H54 (cell line): ENCODE data around the gene LCLAT1.

ENCODE experiments used
- DNase-seq: peaks from one replicate; pipeline ENCODE4 v3.0.0; 2011; ENCODE audit warnings: low spot score, mixed read lengths; ENCODE audit not compliant: insufficient read length
- FAIRE-seq: peaks from 3 replicates; lab custom pipeline; 2011; peaks lifted over from hg19 to GRCh38; lab: Jason Lieb, UNC
- POLR2A ChIP-seq: IDR thresholded peaks from 2 replicates; pipeline ENCODE4 v1.6.1; 2011; ENCODE audit warnings: low read depth, mild to moderate bottlenecking, low read length

The LCLAT1 gene

DNA sequence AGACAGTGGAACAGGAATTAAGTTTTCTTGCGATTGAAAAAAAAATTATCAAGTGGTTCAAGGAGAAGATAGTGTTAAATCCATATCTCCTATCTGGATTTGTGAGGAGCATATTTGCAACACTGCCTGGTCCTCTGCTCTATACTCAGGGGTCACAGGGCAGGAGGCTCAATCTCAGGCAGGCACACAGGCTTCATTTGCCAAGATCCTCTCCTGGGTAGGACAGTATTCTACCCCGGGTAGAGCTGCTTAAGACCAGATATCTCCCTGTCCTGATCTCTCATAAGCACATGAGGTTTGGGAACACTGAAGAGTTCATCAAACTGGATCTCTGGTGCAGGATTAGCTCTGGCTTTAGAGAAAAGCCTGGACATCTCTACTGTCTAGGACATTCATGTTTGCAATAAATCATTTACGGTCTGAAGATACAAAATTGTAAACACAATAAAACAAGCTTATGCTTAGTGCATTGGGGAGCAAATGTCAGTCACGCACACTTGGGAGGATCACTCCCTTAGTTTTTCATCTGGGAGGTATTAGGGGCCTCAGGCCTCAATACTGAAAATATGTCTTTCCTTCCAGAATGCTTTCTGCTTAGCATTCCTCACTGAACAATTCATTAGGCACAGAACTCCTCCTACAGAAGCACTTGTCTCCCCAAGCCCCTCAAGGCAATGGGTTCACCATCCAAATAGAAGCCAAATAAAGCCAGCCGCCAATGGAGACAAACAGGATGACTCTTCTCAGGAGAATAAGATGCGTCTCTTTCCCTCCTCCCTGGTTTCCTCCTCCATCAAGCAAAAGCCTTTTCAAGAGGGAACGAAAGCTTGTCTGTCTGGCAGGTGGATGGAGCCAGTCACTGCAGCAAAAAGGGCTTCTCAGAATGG is 34.1 kb upstream of the LCLAT1 start:
- no peak for FAIRE-seq
- no peak for TF ChIP-seq POLR2A
- no peak for DNase-seq

DNA sequence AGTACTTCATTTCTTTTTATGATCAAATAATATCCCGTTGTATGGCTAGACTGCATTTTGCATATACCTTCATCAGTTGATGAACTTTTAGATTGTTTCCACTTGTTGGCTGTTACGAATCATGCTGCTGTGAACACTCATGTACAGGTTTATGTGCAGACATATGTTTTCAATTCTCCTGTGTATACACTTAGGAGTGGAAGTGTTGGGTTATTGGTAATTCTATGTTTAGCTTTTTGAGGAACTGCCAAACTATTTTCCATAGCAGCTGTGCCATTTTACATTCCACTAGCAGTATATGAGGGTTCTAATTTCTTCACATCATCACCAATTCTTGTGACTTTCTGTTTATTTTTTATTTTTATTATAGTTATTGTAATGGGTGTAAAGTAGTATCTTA is 32.1 kb upstream of the LCLAT1 start:
- FAIRE-seq, result no peak
- no peak for TF ChIP-seq POLR2A

DNA sequence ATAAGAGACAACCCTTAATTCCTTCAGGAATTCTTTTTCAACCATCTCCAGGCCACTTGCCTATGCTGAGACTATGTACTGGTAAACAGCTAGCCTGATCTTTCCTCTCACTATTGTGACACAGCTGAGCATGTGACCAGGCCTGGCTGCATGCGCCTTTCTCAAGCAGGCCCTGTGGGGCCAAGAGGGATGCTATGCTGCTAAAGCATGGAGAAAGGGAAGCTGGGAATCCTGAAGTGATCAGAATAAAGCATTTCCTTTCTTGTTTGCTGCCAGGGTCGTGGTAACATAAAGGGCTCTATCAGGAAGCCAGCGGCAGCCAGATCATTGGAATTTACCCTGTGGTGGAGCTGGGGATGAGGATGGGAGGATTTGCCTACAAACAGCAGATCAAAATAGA is 29.8 kb upstream of the LCLAT1 start:
- no peak for DNase-seq
- FAIRE-seq, result no peak
- TF ChIP-seq POLR2A, result no peak

More for the DNA sequence above, 32.1 kb upstream of the LCLAT1 start:
- DNase-seq, result no peak

DNA sequence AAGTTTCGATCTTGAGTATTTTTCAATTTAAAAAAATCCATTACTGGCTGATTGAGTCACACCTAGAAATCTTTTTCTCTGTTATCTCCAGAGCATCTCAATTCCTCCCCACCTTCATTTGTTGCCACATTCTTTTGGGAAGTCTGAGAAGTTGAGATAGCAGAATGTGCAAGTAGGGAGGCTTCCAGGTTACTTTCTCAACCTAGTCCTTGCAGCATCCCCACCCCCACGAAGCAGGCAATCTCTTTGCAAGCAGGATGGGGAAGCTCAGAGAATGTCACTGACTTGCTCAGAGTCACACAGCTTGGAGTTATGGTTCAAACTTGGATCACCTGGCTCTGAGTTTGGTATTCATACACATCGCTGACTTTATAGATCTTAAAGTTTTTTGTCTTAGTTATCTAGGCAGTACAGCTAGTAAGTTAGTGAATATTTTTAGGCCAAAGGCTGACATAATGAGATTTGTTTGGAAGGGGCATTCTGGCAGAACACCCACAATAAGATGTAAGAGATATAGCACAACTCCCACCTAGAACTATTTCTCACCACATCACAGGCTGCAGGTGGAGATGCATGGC is 25.9 kb upstream of the LCLAT1 start:
- FAIRE-seq (no peak), DNase-seq (no peak)
- TF ChIP-seq POLR2A, result no peak

DNA sequence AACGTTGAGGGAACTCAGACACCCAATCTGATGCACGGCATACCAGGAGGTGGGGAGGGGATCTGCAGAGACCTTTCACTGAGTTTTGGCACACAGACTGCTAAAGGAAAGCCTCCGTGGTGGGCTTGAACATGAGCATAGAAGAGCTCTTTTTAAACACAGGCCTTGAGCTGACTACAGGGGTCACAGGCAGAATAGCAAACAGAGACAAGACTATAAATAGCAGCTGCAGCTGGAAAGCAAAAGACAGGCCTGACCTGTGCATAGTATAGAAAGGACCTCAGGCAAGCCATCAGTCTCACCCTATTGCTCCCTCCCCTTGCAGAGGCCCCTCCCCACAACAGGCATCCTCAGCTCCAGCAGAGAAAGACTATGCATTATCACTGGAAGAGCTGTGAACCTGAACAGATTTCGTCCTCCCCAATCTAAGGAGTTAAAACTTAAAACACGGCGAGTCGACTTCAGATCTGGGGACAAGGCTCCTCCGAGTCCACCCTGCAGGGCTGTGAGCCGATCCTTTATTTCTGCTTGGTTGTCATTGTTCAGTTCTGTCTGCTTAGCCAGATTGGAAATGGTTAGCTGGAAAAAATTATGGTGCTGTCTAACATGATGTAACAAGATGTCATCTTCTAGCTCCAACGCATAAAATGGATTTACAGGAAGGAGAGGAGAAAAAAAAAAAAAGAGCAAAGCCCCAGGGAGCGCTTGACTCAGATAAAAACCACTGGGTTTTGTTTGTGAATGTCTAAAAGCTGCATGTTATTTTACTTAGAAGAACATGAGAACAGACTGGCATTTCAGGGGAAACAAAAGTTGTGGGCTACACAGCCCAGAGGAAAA is 25.2 kb upstream of the LCLAT1 start:
- no peak for TF ChIP-seq POLR2A
- no peak for FAIRE-seq
- no peak for DNase-seq

DNA sequence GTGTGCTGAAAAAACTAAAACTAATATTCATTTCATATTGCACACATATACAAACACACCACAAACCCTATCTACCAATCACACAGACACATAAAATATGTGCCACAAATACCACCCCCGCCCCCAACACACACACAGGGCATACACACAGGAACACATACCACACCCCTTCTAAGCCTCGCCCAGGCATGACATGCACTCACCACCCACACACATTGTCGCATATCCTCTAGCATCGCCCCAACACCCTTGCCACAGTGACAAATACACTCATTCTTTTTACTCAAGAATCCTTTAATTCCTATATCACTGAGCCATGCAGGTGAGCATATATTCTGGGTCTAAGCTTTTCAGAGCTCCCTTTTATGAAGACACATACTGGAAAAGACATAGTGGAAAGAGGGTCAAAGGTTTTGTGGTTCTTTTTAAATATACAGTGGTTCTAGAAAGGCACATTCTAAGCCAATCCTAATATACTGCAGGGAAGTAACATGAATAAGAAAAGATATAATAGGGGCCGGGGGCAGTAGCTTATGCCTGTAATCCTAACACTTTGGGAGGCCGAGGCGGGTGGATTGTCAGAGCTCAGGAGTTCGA is 24.5 kb upstream of the LCLAT1 start:
- no peak for DNase-seq
- no peak for FAIRE-seq
- no peak for TF ChIP-seq POLR2A

DNA sequence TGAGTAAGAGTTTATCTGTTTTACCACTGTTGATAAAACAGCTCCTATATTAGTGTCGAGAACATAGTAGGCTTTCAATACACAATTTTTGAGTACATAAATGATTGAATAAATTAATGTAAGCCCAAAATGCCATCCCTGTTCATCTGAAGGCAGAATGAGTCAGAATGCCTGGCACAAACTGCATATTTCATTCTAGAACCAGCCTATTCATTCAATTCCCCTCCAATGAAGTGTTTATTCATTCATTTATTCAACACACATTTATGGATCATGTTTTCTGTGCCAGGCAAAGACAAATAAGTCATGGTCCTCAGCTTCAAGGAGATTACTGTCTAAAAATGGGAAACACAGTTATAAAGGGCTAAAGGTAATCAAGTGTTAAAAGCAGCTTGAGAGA is 22.8 kb upstream of the LCLAT1 start:
- DNase-seq, result no peak
- TF ChIP-seq POLR2A, result no peak
- FAIRE-seq, result no peak

DNA sequence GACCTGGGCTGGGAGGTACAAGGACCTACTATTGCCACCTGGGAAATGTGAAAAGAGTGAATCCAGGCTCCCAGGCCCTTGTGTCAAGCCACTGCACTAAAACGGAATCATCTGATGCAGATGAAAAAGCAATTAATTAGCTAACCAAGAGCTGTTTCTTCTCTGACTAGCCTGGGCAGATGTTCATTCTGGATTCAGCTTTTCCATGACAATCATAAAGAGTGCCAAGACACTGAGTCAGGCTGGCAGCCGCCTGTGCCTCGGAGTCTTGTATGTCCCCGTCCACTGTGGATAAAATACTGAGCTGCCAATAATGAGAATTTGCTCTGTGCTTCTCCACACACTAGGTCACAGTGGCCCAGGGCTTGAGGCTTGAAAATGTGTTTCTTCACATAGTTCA is 21.7 kb upstream of the LCLAT1 start:
- FAIRE-seq (no peak), DNase-seq (no peak)
- no peak for TF ChIP-seq POLR2A

DNA sequence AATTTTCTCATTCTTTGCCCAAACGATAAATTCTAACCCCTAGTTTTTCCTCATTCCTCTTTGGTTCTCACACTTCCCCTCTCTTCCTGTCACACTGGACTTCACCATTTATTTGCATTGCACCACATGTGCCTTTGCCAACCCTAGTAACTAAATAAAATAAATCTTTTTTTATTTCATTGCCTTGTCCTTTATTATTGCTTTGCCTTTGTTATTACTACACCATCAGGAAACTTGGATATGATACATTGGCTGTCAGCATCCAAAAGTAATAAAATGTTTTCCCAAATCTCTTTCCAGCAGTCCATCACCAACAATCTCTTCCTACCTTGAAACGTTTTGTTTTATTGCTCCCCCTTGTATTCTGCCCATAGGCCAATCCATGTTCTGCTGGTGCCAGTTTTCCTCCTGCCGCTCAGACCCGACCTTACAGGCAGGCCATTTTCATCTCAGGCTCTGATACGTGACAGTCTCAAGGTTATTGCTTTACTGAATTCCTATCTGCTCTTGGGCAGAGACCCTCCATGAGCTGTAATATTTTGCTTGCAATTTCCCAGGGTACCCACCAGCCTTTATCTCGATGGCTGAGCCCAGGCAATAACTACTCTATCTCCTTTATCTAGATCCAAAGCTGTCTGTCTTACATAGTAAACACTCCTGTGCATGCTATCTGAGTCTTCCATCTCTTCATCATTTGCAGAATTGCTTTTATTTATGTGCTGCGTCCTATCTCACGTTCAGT is 19.3 kb upstream of the LCLAT1 start:
- FAIRE-seq, result no peak
- TF ChIP-seq POLR2A, result no peak
- no peak for DNase-seq

DNA sequence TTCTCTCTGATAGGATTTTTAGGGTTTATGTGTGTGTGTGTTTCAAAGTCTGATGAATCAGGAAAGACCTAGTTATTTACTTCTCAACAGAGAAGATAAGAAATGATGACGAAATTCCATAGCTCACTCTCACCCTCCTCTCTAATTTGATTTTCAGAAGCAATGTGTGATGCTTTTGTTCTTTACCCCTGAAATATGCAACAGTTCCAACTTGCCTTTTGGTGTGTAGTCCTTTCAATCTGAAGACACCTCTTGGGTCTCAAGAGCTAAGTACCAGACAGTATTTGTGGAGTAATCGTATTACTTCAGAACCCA is 18.7 kb upstream of the LCLAT1 start:
- no peak for TF ChIP-seq POLR2A
- DNase-seq, result no peak
- FAIRE-seq, result no peak

DNA sequence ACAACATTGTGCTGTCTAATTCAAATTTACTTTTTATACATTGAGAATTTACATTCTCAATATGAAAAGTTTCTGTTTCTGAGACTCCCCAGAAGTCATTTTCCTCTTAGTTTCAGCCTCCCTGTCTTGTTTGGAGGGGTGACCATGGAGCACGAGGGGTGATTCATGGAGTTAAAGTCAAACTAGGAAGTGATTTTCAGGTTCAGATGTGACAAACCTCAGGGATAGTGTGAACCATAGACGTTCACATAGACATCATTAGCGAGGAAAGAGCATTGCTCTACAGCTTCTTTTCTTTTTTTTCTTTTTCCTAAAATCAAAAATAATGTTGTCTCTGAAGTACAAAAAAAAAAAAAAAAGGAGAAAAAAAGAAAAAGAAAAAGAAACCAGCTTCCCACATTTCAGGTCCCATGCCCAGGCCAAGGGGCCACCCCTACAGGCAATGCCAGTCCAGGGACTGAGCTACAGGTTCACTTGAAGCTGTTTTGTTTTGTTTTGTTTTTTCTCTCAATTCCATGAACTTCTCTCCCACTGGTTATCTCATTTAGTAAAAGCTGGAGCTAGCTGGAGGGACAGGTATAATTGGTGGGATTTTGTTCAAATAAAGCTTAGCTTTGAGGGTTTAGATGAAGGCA is 18.1 kb upstream of the LCLAT1 start:
- FAIRE-seq (no peak), DNase-seq (no peak)
- no peak for TF ChIP-seq POLR2A

DNA sequence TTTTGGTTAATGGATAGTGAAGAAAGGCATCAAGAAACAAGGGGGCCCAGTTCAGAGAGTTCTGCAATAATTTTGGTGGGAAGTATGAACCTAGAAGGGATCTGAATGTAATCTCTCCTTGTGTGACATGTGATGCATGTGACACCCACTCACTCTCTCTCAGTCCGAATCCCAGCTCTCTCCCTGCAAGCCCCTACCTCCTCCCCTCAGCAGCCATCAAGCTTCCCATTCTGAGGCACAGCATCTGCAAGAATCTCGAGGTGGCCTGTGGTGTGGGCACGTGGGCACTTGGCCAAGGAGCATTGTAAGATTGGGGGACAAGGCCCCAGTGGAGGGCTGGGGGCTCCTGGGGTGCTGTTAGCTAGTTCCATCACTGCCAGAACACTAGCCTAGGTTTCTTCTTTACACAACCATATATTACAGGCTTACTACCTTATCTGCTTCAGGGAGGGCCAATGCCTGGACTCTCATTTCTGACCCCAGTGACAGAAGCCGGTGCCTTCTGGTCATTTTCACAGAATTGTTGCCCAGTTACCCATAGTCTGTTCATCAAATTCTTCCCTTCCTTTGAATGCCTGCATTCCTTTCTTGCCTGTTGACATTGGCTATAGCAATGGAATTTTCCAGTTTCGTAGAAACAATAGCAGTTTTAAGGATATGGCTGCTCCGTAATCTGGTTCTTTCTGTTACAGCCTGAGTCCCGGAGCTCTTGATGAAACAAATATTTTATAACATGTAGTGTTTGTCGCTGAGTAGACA is 13.3 kb upstream of the LCLAT1 start:
- FAIRE-seq (no peak), DNase-seq (no peak)
- no peak for TF ChIP-seq POLR2A
